Stomach (tissue), 19 donors: Measurements from ENCODE around the gene DYRK1B. TPM values are rescaled to one million over a fixed set of nuclear protein-coding genes. Genes with fewer than 3 reads are reported as not detected.
"Not testable (repeated sequence)": the region's sequence is repeated elsewhere in the genome, so short reads cannot be mapped to it uniquely, and the experiment has no call there.

Experiments used
- DNase-seq, 2 donors: peaks; one replicate each; pipeline versions ENCODE4 v3.0.0 to v3.0.0-alpha.2; 2013 to 2019
- H3K27ac ChIP-seq, 5 donors: fragments of 200-600 bp in 4 of 5; sonication (generic) in 4 of 5; one replicate each; pipeline ENCODE4 v1.5.1; 2013 to 2019; ENCODE audit warnings: mild to moderate bottlenecking in 1 of 5, moderate library complexity in 1 of 5
- H3K27me3 ChIP-seq, 3 donors: fragments of 200-600 bp; sonication (generic); one replicate each; pipeline ENCODE4 v1.5.1; 2017 to 2019; ENCODE audit warnings: mixed run types in 1 of 3
- H3K36me3 ChIP-seq, 4 donors: fragments of 200-600 bp; sonication (generic); 1 replicate in 3 of 4; 2 replicates in 1 of 4; pipeline ENCODE4 v1.5.1; 2016 to 2019
- H3K4me1 ChIP-seq, 4 donors: fragments of 200-600 bp; sonication (generic); one replicate each; pipeline ENCODE4 v1.5.1; 2016 to 2019
- H3K4me3 ChIP-seq, 4 donors: fragments of 200-600 bp; sonication (generic) in 3 of 4; one replicate each; pipeline ENCODE4 v1.5.1; 2016 to 2019; ENCODE audit warnings: mild to moderate bottlenecking in 1 of 4
- H3K9me3 ChIP-seq, 4 donors: fragments of 200-600 bp; sonication (generic); one replicate each; pipeline ENCODE4 v1.5.1; 2016 to 2019
- CTCF ChIP-seq, 7 experiments: fragments of 450-650 bp in 4 of 7; fragments of 200-600 bp in 3 of 7; sonication (generic) in 3 of 7; IDR thresholded peaks; one replicate each; pipeline ENCODE4 v1.5.1; 2016 to 2019; ENCODE audit warnings: antibody characterized with exemption in 7 of 7, control low read depth in 2 of 7, mild to moderate bottlenecking in 1 of 7
- EP300 ChIP-seq: sonication (generic); formaldehyde crosslinking; IDR thresholded peaks from one replicate; pipeline ENCODE4 v1.6.1; 2017; ENCODE audit warnings: antibody characterized with exemption
- POLR2A ChIP-seq, 4 donors: fragments of 450-650 bp; IDR thresholded peaks; one replicate each; pipeline ENCODE4 v1.6.1; 2016; ENCODE audit warnings: antibody characterized with exemption in 4 of 4, control low read depth in 2 of 4, mild to moderate bottlenecking in 1 of 4, moderate library complexity in 1 of 4
- POLR2AphosphoS5 ChIP-seq, 3 donors: sonication (generic); formaldehyde crosslinking; IDR thresholded peaks; one replicate each; pipeline ENCODE4 v1.6.1; 2016; ENCODE audit warnings: antibody characterized with exemption in 3 of 3
- WGBS, 5 donors: extraction: QIAGEN DNeasy Blood & Tissue Kit in 3 of 5; methylation state at CpG; one replicate each; pipeline versions ENCODE4 v1.1.5 to v1.1.7; 2013 to 2018; 5-methylcytosine and 5-hydroxymethylcytosine counted together
- intact Hi-C: fragments of 100-400 bp; cut with DNase I; formaldehyde crosslinking; loops from one replicate; pipeline ENCODE4 v1.15.1; 2023; ENCODE audit warnings: low total_unique reads
- long read RNA-seq, 10 donors: transcript quantifications; one replicate each; lab custom pipeline, GENCODE V29; 2026
- polyA plus RNA-seq, 3 donors: library from polyadenylated mRNA; stranded (reverse); fragments of 200-250 nt; gene quantifications; one replicate each; pipeline ENCODE4 v1.2.3, GENCODE V29; 2013
- total RNA-seq, 5 donors: library from RNA; depleted of rRNA; stranded (reverse); fragments of >200 nt; gene quantifications; one replicate each; pipeline versions ENCODE4 v1.1.0 to v1.2.3, GENCODE V29; 2014 to 2016
- donor health status: healthy with polysubstance abuse.
- donor health status: Bipolar disorder and iron deficiency.
- donor health status: healthy.

Gene DYRK1B
- total RNA-seq (10 to 100 TPM in 3 of 5 donors, 1 to 10 TPM in 2; 3.9 to 28.4 (median 10.7) TPM), polyA plus RNA-seq (10 to 100 TPM in 1 of 3 donors, 1 to 10 TPM in 2; 5.7 to 13.2 (median 9.1) TPM)
- long read RNA-seq, donor 1, partial matches to known transcripts: 0 of 2 reads
- long read RNA-seq, donor 1, other reads (novel, unspliced or antisense): 0 of 2 reads
- long read RNA-seq, donor 2, partial matches to known transcripts: 0 of 4 reads
- long read RNA-seq, donor 2, other reads (novel, unspliced or antisense): 0 of 4 reads
- long read RNA-seq, donor 3, partial matches to known transcripts: 0 of 3 reads
- long read RNA-seq, donor 3, other reads (novel, unspliced or antisense): 0 of 3 reads
- long read RNA-seq, donor 4: 0 reads
- long read RNA-seq, donor 5, partial matches to known transcripts: 0 of 6 reads
- long read RNA-seq, donor 5, other reads (novel, unspliced or antisense): 0 of 6 reads
- long read RNA-seq, donor 6, partial matches to known transcripts: 0 of 8 reads
- long read RNA-seq, donor 6, other reads (novel, unspliced or antisense): 0 of 8 reads
- long read RNA-seq, donor 7, partial matches to known transcripts: 0 of 4 reads
- long read RNA-seq, donor 7, other reads (novel, unspliced or antisense): 0 of 4 reads
- long read RNA-seq, donor 8, partial matches to known transcripts: 0 of 5 reads
- long read RNA-seq, donor 8, other reads (novel, unspliced or antisense): 0 of 5 reads
- long read RNA-seq, donor 9, partial matches to known transcripts: 0 of 4 reads
- long read RNA-seq, donor 9, other reads (novel, unspliced or antisense): 0 of 4 reads
- long read RNA-seq, donor 10, partial matches to known transcripts: 0 of 3 reads
- long read RNA-seq, donor 10, other reads (novel, unspliced or antisense): 0 of 3 reads

- no peaks in the 10 kb centered on the region for H3K27me3 ChIP-seq
- peak within 1 kb of the TSS; percentile 75 to 91 (median 89) for H3K27ac ChIP-seq
- TF ChIP-seq CTCF (IDR thresholded peaks at IDR 0.05) (no peak), EP300 (no peak), POLR2A (IDR thresholded peaks at IDR 0.05) (no peak), POLR2AphosphoS5 (IDR thresholded peaks at IDR 0.05) (peak in 2 of 3 donors; percentile 66 to 92)
- H3K4me1 ChIP-seq: peaks cover 18 to 27% (median 26%) of the 10 kb centered on the region in 4 donors
- H3K9me3 ChIP-seq: no peaks in the 10 kb centered on the region
- 0 to 1% (median 0%) methylated on average over 16 to 58 of the region's 59 CpGs for WGBS, 5 donors
- peak; percentile 99 for DNase-seq
- peaks cover 50 to 75% (median 74%) of the 10 kb centered on the region in 4 donors for H3K36me3 ChIP-seq
- intact Hi-C loops: no loop called here
- peak within 1 kb of the TSS; percentile 83 to 99 (median 98) for H3K4me3 ChIP-seq
Measured at GRCh38 chr19:39833464-39834286, at the start of gene DYRK1B. Gene DYRK1B, minus strand, starts transcription at chr19:39834162. Its CDS starts 2,295 bp downstream, at chr19:39831867.

GRCh38 chr19:39882645-39883044 is 48.7 kb upstream of the DYRK1B start:
- H3K4me1 ChIP-seq, H3K36me3 ChIP-seq, H3K4me3 ChIP-seq, H3K9me3 ChIP-seq, DNase-seq, H3K27me3 ChIP-seq, intact Hi-C loops, H3K27ac ChIP-seq: not testable (repeated sequence)
- WGBS, 5 donors: 76 to 85% (median 82%) methylated on average over 4 to 6 of the region's 10 CpGs

DNA sequence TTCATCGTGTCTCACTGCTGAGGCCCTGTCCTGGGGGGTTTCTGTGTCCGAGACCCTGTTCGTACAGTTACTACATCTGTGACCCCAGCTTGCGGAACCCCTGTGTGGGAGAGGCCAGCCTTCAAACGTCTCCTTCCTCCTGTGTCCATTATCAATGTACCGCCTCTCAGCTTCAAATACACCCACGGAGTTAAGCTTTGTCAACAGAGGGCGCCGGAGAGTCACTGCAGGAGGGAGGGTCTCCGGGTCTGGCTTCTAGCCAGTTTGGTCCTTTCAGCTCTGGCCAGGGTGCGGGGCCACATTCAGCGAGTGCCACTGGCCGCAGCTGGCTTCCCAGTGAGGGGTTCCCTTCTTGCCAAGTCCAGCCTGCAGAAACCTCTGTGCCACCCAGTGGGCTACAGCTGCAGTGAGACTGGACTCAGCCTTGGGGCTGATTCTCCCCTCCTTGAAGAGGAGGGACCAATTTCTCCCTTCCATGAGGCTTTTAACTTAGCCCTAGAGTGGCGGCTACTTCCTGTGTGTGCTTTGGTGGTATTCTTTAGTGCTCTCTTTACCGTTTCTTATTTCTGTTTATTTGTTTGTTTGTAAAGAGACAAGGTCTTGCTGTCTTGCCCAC is 47.6 kb upstream of the DYRK1B start:
- intact Hi-C loops, H3K27ac ChIP-seq, H3K4me3 ChIP-seq, H3K27me3 ChIP-seq, H3K4me1 ChIP-seq, H3K9me3 ChIP-seq, H3K36me3 ChIP-seq: not testable (repeated sequence)
- peak in 1 of 2 donors; percentile 58 for DNase-seq
- 11 to 26% (median 18%) methylated on average over 10 to 15 of the region's 15 CpGs for WGBS, 5 donors

DNA sequence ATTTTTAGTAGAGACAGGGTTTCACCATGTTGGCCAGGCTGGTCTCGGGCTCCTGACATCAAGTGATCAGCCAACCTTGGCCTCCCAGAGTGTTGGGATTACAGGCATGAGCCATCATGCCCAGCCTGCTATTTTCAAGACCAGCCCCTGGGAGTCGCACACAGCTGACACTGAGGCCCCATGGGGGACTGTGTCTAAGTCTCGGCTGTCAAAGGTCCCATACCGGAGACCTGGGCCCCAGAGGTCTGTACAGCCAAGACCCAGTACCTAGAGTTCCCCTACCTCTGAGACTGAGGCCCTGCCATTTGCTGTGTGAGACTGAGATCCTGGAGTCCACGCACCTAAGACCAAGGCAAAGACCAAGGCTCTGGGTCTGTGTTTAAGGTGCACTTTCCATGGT is 46.3 kb upstream of the DYRK1B start:
- H3K4me3 ChIP-seq, H3K27ac ChIP-seq, intact Hi-C loops, H3K9me3 ChIP-seq, DNase-seq, H3K4me1 ChIP-seq: not testable (repeated sequence)
- Histone ChIP-seq H3K36me3 (peaks cover 0 to 12% (median 4%) of the 10 kb centered on the region in 4 donors), H3K27me3 (peaks cover 0 to 13% (median 0%) of the 10 kb centered on the region in 3 donors)
- WGBS, 5 donors: 84 to 95% (median 92%) methylated on average over 3 to 4 of the region's 5 CpGs

- 93 to 100% (median 100%) methylated on average over 1 to 6 of the region's 8 CpGs for WGBS, 5 donors
- H3K9me3 ChIP-seq, H3K27ac ChIP-seq, H3K4me1 ChIP-seq, intact Hi-C loops, DNase-seq, H3K4me3 ChIP-seq: not testable (repeated sequence)
- Histone ChIP-seq H3K36me3 (peaks cover 0 to 12% (median 4%) of the 10 kb centered on the region in 4 donors), H3K27me3 (peaks cover 0 to 14% (median 0%) of the 10 kb centered on the region in 3 donors)
Measured at GRCh38 chr19:39879796-39880195, 45.8 kb upstream of the DYRK1B start.

- DNase-seq, intact Hi-C loops, H3K4me1 ChIP-seq, H3K27ac ChIP-seq, H3K9me3 ChIP-seq, H3K4me3 ChIP-seq: not testable (repeated sequence)
- 75 to 90% (median 81%) methylated on average over 10 to 11 of the region's 11 CpGs for WGBS, 5 donors
- Histone ChIP-seq H3K36me3 (peaks cover 0 to 18% (median 4%) of the 10 kb centered on the region in 4 donors), H3K27me3 (peaks cover 0 to 14% (median 0%) of the 10 kb centered on the region in 3 donors)
Measured at GRCh38 chr19:39878866-39879265, 44.9 kb upstream of the DYRK1B start.
